ENCODE measurements around the gene FZR1.
"Not testable (repeated sequence)": the region's sequence is repeated elsewhere in the genome, so short reads cannot be mapped to it uniquely, and the experiment has no call there.

FZR1 gene

GRCh38 chr19:3576696-3577443 is 70.8 kb downstream of the FZR1 start:
- no peaks in the 10 kb centered on the region for H3K4me1 Mint-ChIP-seq
- no peaks in the 10 kb centered on the region for H3K27me3 Mint-ChIP-seq
- no peaks in the 10 kb centered on the region for H3K9me3 Mint-ChIP-seq
- H3K4me3 Mint-ChIP-seq: no peak overlapping the region
- no peak overlapping the region for H3K27ac Mint-ChIP-seq (ENCODE audit: low read depth)
- no peak for ATAC-seq (replicated peaks; ENCODE audit: extremely low read depth, poor library complexity, severe bottlenecking)
- DNase-seq (ENCODE audit: low spot score in 2 of 2): no peak
- peaks cover 8% of the 10 kb centered on the region for H3K36me3 Mint-ChIP-seq (ENCODE audit: insufficient read depth)

GRCh38 chr19:3577723-3578344 is 71.7 kb downstream of the FZR1 start:
- H3K4me1 Mint-ChIP-seq: no peaks in the 10 kb centered on the region
- no peaks in the 10 kb centered on the region for H3K27me3 Mint-ChIP-seq
- no peak for DNase-seq (ENCODE audit: low spot score in 2 of 2)
- peaks cover 8% of the 10 kb centered on the region for H3K36me3 Mint-ChIP-seq (ENCODE audit: insufficient read depth)
- no peak overlapping the region for H3K4me3 Mint-ChIP-seq
- no peaks in the 10 kb centered on the region for H3K9me3 Mint-ChIP-seq
- H3K27ac Mint-ChIP-seq (ENCODE audit: low read depth): no peak overlapping the region
- no peak for ATAC-seq (replicated peaks; ENCODE audit: extremely low read depth, poor library complexity, severe bottlenecking)

- H3K27ac Mint-ChIP-seq (ENCODE audit: low read depth): no peak overlapping the region
- peaks cover 8% of the 10 kb centered on the region for H3K36me3 Mint-ChIP-seq (ENCODE audit: insufficient read depth)
- no peak for ATAC-seq (replicated peaks; ENCODE audit: extremely low read depth, poor library complexity, severe bottlenecking)
- no peak for DNase-seq (ENCODE audit: low spot score in 2 of 2)
- H3K27me3 Mint-ChIP-seq: no peaks in the 10 kb centered on the region
- no peaks in the 10 kb centered on the region for H3K4me1 Mint-ChIP-seq
- H3K9me3 Mint-ChIP-seq: no peaks in the 10 kb centered on the region
- H3K4me3 Mint-ChIP-seq: no peak overlapping the region
Observed at GRCh38 chr19:3578390-3578789, 72.3 kb downstream of the FZR1 start.

GRCh38 chr19:3580156-3580934 is 74.2 kb downstream of the FZR1 start:
- no peaks in the 10 kb centered on the region for H3K9me3 Mint-ChIP-seq
- peaks cover 3% of the 10 kb centered on the region for H3K36me3 Mint-ChIP-seq (ENCODE audit: insufficient read depth)
- ATAC-seq (replicated peaks; ENCODE audit: extremely low read depth, poor library complexity, severe bottlenecking) (no peak), DNase-seq (ENCODE audit: low spot score in 2 of 2) (no peak)
- no peaks in the 10 kb centered on the region for H3K27me3 Mint-ChIP-seq
- no peak overlapping the region for H3K27ac Mint-ChIP-seq (ENCODE audit: low read depth)
- H3K4me1 Mint-ChIP-seq: no peaks in the 10 kb centered on the region
- H3K4me3 Mint-ChIP-seq: no peak overlapping the region

- H3K27ac Mint-ChIP-seq (ENCODE audit: low read depth); H3K4me3 Mint-ChIP-seq; ATAC-seq (replicated peaks; ENCODE audit: extremely low read depth, poor library complexity, severe bottlenecking); H3K4me1 Mint-ChIP-seq; DNase-seq (ENCODE audit: low spot score in 2 of 2); H3K36me3 Mint-ChIP-seq (ENCODE audit: insufficient read depth); H3K9me3 Mint-ChIP-seq; H3K27me3 Mint-ChIP-seq: not testable (repeated sequence)
Observed at GRCh38 chr19:3581792-3582191, 75.7 kb downstream of the FZR1 start.

- DNase-seq (ENCODE audit: low spot score in 2 of 2); ATAC-seq (replicated peaks; ENCODE audit: extremely low read depth, poor library complexity, severe bottlenecking); H3K36me3 Mint-ChIP-seq (ENCODE audit: insufficient read depth); H3K27me3 Mint-ChIP-seq; H3K4me1 Mint-ChIP-seq; H3K27ac Mint-ChIP-seq (ENCODE audit: low read depth); H3K4me3 Mint-ChIP-seq; H3K9me3 Mint-ChIP-seq: not testable (repeated sequence)
Observed at GRCh38 chr19:3584036-3584802, 78.1 kb downstream of the FZR1 start.

GRCh38 chr19:3585301-3586126 is 79.4 kb downstream of the FZR1 start, which contains the start of gene GIPC3:
Gene GIPC3 (plus strand): TSS chr19:3585478. CDS start chr19:3585598, 120 bp downstream.
- Mint-ChIP-seq H3K27ac (ENCODE audit: low read depth) (no peak within 1 kb of the TSS), H3K4me3 (no peak within 1 kb of the TSS), H3K27me3 (no peaks in the 10 kb centered on the region), H3K36me3 (ENCODE audit: insufficient read depth) (no peaks in the 10 kb centered on the region), H3K4me1 (no peaks in the 10 kb centered on the region), H3K9me3 (no peaks in the 10 kb centered on the region)
- ATAC-seq (replicated peaks; ENCODE audit: extremely low read depth, poor library complexity, severe bottlenecking): no peak
- DNase-seq (ENCODE audit: low spot score in 2 of 2): no peak

- H3K27ac Mint-ChIP-seq (ENCODE audit: low read depth): no peak overlapping the region
- no peaks in the 10 kb centered on the region for H3K27me3 Mint-ChIP-seq
- no peaks in the 10 kb centered on the region for H3K4me1 Mint-ChIP-seq
- no peak overlapping the region for H3K4me3 Mint-ChIP-seq
- H3K9me3 Mint-ChIP-seq: no peaks in the 10 kb centered on the region
- no peak for ATAC-seq (replicated peaks; ENCODE audit: extremely low read depth, poor library complexity, severe bottlenecking)
- no peaks in the 10 kb centered on the region for H3K36me3 Mint-ChIP-seq (ENCODE audit: insufficient read depth)
- no peak for DNase-seq (ENCODE audit: low spot score in 2 of 2)
Observed at GRCh38 chr19:3586127-3586626, 80.1 kb downstream of the FZR1 start.

GRCh38 chr19:3586707-3587346 is 80.7 kb downstream of the FZR1 start:
- Mint-ChIP-seq H3K4me1 (no peaks in the 10 kb centered on the region), H3K9me3 (no peaks in the 10 kb centered on the region), H3K4me3 (no peak overlapping the region), H3K36me3 (ENCODE audit: insufficient read depth) (no peaks in the 10 kb centered on the region), H3K27ac (ENCODE audit: low read depth) (no peak overlapping the region), H3K27me3 (no peaks in the 10 kb centered on the region)
- ATAC-seq (replicated peaks; ENCODE audit: extremely low read depth, poor library complexity, severe bottlenecking) (no peak), DNase-seq (ENCODE audit: low spot score in 2 of 2) (no peak)
